Stimulated activated CD4-positive, alpha-beta T cell treated with anti-CD3 and anti-CD28 coated beads, Interleukin-15, amount 100 ng/mL, for 48 hours (primary cell): ENCODE measurements around the gene MTTP.

ENCODE experiments used
- DNase-seq, 2 donors: peaks; one replicate each; pipeline ENCODE4 v3.0.0-alpha.2; 2020; ENCODE audit warnings: low read depth in 2 of 2

The MTTP gene

DNA sequence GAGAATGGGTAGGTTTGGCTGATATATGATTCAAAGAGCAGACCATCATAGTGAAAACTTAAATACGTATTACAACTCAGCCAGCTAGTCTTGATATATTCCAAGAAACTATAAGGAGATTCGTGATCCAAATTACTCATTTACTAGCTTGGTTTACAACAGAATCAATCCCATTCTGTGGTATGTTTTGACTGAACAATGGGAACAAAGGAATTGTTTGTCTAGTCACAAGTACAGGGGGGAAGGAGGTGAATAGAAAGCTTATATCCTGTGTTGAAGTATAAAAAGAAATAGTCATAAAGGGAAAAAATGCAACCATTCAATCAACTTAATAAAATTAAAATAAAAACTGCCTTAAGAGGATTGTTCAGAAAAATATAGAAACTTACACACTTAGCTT, 66.1 kb downstream of the MTTP start:
- no peak for DNase-seq

- DNase-seq = no peak
Observed at GRCh38 chr4:99642725-99643489, 68.3 kb downstream of the MTTP start.

DNA sequence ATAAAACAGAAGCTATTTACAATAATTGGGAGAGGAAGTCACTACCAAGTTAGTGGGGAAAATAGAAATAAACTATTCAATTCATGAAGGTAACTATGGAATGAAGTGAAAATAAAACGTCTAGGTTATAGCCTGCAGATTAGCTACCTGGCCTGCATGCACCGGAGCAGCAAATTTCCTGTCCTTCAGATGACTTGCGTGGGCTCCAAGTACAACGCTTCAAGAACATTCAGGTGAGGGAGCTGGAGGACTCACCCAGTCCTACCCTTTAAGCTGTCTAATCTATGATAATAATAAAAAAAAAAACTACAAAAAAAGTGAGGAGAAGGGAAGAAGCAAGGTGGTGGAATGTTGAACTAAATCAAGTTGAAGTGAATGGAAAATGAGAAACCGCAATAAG, 69.8 kb downstream of the MTTP start:
- no peak for DNase-seq

DNA sequence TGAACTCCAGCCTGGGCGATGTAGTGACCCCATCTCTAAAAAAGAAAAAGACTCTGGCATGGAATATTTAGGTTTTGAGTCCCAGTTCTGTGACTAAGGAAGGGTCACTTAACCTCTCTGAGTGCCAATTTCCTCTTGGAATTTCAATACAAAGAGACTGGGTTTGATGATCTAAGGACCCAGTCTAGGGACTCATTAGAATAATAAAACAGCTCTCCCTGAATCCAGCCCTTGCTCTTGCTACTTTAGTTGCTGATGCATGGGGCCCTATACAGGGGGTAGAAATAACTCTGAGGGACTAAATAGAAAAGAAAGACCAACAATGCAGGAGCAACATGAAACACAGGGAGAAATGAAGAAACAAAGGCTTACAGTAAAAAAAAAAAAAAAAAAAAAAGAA, 70.4 kb downstream of the MTTP start:
- DNase-seq = no peak

- DNase-seq = no peak
Observed at GRCh38 chr4:99645638-99646037, 71.0 kb downstream of the MTTP start.

DNA sequence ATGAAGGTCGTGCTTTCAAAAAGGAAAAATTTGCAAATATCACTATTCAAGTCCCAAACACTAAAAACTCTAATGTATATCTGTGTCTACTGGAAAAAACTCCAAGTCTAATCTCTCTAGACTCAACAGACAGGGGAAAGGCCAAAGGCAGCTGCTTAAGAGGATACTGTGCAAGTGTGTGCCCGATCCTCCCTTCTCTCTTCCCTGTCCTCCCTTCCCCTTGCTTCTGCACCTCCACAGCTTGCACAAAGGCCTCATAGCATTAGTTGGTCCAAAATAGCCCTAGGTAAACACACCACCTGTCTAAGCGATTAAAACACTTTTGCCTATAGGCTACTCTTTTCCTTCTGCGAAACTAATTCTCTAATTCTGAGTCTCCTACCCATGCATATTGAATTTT, 72.4 kb downstream of the MTTP start:
- no peak for DNase-seq

GRCh38 chr4:99648321-99648720, 73.7 kb downstream of the MTTP start:
- DNase-seq = no peak

DNA sequence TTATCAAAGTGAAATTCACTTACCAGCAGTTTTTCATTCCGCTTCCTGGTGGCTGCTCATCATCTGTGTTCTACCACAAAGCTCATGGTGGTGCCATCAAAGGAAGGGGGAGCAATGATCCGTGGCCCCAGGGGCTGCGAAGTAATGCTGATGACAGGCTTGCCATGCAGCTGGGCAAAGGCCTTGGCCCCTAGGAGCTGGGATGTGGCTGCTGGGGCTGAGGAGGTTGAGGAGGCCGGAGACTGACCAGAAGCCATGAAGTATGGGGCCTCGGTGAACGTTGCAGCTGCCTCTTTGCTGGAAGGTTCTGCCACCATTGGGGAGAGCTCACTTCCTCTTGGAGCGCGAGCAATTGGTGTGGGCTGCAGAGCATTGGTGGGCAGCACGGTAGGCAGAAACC, 74.6 kb downstream of the MTTP start:
- no peak for DNase-seq

DNA sequence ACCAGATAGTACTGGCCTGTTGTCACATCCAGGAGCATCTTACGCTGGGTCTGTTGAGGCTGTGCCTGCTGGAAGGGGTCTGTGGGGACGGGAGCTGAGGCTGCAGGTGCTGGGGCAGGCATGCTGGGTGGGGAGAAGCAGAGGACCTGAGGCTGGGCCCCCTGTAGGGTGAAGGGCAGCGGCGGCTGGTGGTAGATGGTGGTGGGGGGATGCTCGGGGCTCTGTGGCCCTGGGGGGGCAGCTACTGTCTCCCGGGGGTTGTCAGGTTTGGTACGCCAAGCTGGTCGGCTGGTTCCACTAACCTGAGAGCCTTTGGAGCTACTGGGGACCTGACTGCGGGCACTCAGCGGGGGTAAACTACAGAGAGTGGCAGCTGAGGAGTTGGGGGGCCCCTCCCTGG, 75.2 kb downstream of the MTTP start:
- no peak for DNase-seq

DNA sequence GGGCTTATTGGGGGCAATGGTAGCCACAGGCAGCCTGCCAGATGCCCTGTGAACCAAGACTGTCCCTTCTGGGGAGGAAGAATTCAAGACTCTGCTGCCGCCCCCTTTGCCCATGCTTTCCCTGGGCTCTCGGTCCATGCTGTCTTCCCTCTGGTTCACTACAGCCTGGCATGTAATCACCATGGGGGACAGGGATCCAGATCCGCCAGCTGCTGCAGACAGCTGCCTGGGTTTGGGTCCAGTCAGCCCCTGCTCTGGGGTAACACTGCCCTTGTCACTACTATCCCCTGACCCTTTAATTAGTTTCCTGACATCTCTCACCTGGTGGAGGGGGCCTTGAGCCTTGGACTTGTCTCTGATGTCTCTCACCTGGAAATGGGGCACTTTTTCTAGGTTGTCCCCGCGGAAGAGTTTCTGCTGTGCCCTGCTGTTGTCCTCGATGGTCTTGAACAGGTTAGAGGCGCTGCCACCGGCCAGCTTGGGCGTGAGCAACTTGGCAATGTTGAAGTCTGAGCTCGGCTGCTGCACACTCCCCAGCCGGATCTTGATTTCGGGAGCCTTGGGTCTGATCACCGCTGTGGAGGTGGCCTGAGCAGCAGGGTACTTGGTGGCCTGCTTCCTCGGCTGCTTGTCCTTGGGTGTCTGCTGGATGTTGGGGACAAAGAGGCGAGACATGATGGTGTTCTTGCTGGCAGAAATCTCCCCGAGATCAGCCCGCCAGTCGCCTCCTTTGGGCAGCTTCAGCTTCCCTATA, 76.6 kb downstream of the MTTP start:
- DNase-seq = no peak

DNA sequence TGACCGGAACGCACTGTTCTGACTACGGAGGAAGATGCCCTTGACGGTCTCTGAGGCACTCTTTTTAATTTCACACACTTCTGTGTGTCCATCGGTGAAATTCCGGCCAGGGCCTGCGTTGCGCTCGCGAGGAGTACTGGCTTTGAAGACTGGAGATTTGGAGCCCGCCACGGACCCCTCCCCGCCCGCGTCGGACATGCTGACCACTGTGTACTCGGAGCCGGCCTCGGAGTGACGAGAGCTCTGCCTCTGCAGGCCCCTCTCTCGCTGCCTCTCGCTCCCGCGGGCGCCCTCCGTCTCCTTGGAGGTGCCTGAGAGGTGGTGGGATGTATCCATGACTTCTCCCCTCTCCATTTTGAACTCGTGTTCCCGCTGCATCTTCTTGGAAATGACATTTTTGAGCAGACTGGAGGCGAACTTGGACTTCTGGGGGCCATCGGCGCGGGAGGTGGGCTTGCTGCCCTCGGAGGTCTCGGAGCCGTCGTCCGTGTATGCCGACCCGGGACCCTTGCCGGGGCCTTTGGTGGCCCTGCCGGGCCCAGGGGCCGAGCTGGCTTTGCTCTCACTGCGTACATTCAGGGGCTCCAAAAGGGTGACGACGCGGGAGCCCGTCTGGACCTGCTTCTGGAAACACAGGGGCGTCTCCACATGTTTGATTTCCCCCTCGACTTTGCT, 77.3 kb downstream of the MTTP start:
- DNase-seq = no peak

DNA sequence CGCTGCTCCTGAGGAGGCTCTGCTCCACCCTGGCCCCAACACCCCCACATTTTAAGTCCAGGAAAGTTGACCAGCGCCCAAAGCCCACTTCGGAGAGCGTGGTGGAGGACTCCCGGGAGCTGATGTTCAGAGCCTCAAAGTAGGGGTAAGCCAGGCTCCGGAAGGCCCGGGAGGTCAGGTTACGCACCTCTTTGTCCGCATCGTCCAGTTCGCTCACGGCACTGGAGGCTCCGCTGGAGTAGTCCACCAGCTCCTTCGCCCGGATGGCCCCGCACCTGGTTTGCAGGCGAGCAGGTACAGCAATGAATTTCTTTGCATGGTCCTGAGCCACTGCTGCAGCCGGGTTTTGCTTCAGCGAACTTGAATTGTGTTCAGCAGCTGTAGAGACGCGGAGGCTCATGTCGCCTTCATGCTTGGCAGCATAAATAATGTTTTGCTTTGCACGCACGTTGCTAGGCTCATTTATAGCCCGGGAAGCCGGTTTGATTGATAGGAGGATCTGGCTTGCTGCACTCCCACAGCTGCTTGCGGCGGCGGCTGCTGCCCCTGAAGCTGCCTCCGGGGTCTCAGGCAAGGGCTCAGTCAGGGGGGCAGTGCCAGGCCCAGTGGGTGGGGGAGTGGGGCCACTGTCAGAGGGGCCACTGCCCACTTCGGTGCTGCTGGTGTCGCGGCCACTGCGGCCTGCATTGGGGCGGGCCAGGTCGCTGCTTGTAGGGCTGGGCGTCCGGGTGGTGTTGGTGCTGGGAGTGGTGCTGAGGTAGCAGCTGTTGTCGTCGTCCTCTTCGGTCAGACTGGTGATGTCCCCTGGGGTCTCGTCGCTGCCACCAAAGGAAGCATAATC, 78.2 kb downstream of the MTTP start:
- no peak for DNase-seq

- DNase-seq = no peak
Observed at GRCh38 chr4:99653916-99654315, 79.3 kb downstream of the MTTP start.

GRCh38 chr4:99654361-99654761, 79.7 kb downstream of the MTTP start:
- DNase-seq = no peak

GRCh38 chr4:99655308-99656081, 80.9 kb downstream of the MTTP start:
- DNase-seq = no peak

- DNase-seq = no peak
Observed at GRCh38 chr4:99657798-99658197, 83.2 kb downstream of the MTTP start, which contains the start of gene C4orf54. Gene C4orf54, minus strand, starts transcription at chr4:99657828. Its CDS starts 3,180 bp downstream, at chr4:99654648.

- no peak for DNase-seq
Observed at GRCh38 chr4:99658666-99659065, 84.0 kb downstream of the MTTP start.

DNA sequence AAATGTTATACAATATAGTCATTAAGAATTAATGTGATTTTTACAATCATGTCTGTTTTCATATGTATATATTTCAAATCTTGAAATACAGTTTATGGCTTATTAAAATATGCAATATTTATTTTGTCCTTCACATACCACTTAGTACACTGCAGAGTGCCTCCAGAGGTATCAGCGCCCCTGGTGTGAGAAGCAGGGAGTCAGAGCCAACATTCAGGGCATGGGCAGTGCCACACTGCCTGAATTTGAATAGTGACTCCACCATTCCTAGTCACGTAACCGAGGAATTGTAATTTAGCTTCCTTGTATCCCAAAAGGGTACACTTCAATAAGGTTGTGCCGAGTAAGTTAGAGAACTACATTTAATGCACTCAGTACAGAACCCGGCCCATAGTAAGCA, 87.3 kb downstream of the MTTP start:
- no peak for DNase-seq

DNA sequence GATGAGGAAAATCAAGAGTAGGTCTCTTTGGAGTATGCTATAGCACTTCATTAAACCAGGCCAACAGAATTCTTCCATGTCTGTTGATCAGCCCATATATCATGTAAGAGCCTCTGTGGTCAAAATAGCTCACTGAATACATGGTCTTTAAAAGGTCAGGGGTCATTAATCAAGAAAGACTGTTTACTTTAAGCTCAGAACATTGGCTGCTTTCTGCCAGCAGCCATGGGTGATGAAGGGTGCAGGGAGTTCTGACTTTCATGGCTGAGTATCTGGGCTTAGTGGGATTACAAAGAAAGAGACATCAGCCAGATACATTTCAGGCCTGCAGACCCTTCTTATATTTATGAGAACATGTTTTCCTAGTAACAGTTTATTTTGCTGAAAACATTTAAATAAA, 90.1 kb downstream of the MTTP start:
- no peak for DNase-seq

- no peak for DNase-seq
Observed at GRCh38 chr4:99665983-99666382, 91.4 kb downstream of the MTTP start.

DNA sequence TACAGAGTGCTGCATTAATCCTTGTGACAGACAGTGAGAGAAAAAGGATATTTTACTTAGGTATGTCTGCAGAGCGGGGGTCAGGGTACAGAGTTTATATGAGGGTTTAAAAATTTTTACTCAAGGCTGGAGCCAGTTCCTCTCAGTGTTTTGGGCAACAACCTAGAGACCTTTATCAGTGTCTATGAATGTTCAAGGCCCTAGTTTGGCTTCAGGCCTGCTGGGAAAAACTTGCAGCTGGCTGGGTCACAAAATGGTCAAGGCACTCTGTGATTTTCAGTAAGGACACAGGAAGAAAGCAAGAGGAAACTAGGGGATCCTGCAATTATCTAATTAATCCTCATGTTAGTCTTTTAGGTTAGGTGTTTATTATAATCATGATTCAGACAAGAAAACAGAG, 93.8 kb downstream of the MTTP start:
- no peak for DNase-seq
